HG03432 (cell line): ENCODE results near the gene PXYLP1.

Experiments
- ATAC-seq: cut with Tn5 transposase; IDR thresholded peaks from one replicate; pipeline ENCODE4 v1.9.1; 2021; ENCODE audit warnings: mild to moderate bottlenecking, moderate library complexity; ENCODE audit not compliant: unreplicated experiment

The PXYLP1 gene

GRCh38 chr3:141249041-141249440 is 17.4 kb downstream of the PXYLP1 start:
- ATAC-seq, result no peak

- no peak for ATAC-seq
Observed at GRCh38 chr3:141250342-141250741, 18.7 kb downstream of the PXYLP1 start.

- no peak for ATAC-seq
Observed at GRCh38 chr3:141250828-141251227, 19.2 kb downstream of the PXYLP1 start.

- no peak for ATAC-seq
Observed at GRCh38 chr3:141253326-141253725, 21.7 kb downstream of the PXYLP1 start.

- no peak for ATAC-seq
Observed at GRCh38 chr3:141253811-141254210, 22.2 kb downstream of the PXYLP1 start.

- no peak for ATAC-seq
Observed at GRCh38 chr3:141255137-141255845, 23.7 kb downstream of the PXYLP1 start.

- no peak for ATAC-seq
Observed at GRCh38 chr3:141255846-141256261, 24.2 kb downstream of the PXYLP1 start.

- ATAC-seq, result no peak
Observed at GRCh38 chr3:141256820-141257219, 25.2 kb downstream of the PXYLP1 start.

GRCh38 chr3:141257961-141258360 is 26.3 kb downstream of the PXYLP1 start:
- ATAC-seq, result peak; percentile 49

- no peak for ATAC-seq
Observed at GRCh38 chr3:141258973-141259372, 27.3 kb downstream of the PXYLP1 start.

- no peak for ATAC-seq
Observed at GRCh38 chr3:141259821-141260629, 28.4 kb downstream of the PXYLP1 start.

GRCh38 chr3:141260630-141260927 is 29.0 kb downstream of the PXYLP1 start:
- no peak for ATAC-seq

- ATAC-seq, result no peak
Observed at GRCh38 chr3:141261472-141262307, 30.1 kb downstream of the PXYLP1 start.

- ATAC-seq, result no peak
Observed at GRCh38 chr3:141262308-141262705, 30.7 kb downstream of the PXYLP1 start.

- no peak for ATAC-seq
Observed at GRCh38 chr3:141266186-141266585, 34.6 kb downstream of the PXYLP1 start.

- peak; percentile 69 for ATAC-seq
Observed at GRCh38 chr3:141266797-141267555, 35.4 kb downstream of the PXYLP1 start.

- ATAC-seq, result no peak
Observed at GRCh38 chr3:141267629-141268028, 36.0 kb downstream of the PXYLP1 start.

- no peak for ATAC-seq
Observed at GRCh38 chr3:141268306-141268705, 36.7 kb downstream of the PXYLP1 start.

GRCh38 chr3:141268791-141269190 is 37.2 kb downstream of the PXYLP1 start:
- no peak for ATAC-seq

GRCh38 chr3:141269961-141270360 is 38.3 kb downstream of the PXYLP1 start:
- ATAC-seq, result no peak
